NCI-H82 treated with DMSO at 0.1 percent for 48 hours (cell line): Measurements from ENCODE around the gene INS.
"Not testable (repeated sequence)": the region's sequence is repeated elsewhere in the genome, so short reads cannot be mapped to it uniquely, and the experiment has no call there.

ENCODE experiments used
- DNase-seq: peaks from one replicate; lab custom pipeline; 2025; ENCODE audit not compliant: unreplicated experiment; lab: John Stamatoyannopoulos, UW

The INS gene

DNA sequence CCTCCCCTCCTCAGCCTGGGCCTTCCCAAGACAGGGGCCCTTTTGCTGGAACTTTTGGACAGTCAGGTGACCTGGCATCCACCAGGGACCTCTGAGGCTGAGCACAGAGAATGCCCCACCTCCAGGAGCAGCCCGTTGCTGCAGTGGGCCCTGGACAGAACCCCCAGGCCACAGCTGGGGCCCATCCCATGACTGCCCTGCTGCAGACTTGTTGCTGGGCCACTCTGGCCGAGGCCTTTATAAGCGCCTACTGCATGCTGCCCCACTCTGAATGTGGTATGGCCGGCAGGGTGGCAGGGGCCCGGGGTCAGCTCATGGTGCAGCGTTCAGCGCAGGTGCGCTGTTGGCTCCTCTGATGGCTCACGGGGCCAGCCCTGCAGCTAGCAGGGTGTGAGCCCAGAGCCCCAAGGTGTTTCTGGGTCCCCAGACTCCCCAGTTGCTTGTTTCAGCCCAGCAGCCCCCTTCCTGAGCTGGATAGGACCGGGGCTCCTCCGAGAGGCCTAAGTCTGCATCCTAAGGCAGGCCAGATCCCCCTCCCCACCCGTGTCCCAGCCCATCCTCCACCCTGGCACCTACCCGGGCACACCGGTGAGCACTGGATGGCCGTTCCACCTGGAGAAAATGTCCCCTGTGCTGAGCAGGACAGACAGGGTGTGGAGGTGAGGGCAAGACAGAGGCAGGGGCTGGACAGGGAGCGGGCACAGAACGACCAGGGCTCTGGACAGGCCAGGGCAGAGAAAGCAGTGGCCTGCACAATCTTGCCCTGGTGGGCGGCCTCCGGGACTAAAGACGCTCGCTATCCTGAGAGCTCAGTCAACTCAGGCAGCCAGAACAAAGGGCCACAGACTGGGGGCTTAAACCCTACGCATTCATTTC, 38.7 kb upstream of the INS start:
- no peak for DNase-seq

DNA sequence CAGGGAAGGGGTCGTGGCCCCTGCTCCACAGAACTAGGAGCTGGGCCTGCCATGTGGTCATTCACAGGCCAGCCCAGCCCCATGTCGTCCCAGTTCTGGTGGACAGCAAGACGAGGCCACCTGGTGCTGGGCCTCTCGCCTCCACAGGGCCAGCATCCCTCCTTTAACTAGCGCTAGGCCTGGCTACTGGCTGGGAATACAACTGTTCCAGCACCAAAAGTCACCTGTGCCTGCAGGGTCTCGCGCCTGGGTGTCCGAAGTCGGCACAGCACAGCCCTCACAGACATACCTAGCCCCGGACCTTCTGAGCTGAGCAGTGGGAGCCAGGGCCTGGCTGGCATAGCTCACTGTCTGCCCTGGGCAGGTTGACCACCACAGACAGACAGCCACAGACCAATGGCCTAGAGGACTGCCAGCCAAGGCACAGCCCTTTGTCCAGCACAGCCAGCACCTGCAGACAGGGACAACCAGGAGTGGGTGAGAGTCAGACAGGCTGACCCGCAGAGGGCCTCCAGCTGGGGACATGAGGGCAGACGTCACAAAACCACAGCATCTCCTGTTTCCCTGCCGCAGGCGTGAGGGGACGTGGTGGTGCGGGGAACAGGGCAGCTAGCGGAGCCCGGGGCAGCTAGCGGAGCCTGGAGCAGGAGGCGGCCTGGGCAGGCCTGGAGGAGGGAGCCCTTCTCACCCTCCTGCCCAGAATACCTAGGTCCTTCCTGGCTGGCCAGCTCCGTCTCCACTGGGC, 37.8 kb upstream of the INS start:
- DNase-seq = no peak

DNA sequence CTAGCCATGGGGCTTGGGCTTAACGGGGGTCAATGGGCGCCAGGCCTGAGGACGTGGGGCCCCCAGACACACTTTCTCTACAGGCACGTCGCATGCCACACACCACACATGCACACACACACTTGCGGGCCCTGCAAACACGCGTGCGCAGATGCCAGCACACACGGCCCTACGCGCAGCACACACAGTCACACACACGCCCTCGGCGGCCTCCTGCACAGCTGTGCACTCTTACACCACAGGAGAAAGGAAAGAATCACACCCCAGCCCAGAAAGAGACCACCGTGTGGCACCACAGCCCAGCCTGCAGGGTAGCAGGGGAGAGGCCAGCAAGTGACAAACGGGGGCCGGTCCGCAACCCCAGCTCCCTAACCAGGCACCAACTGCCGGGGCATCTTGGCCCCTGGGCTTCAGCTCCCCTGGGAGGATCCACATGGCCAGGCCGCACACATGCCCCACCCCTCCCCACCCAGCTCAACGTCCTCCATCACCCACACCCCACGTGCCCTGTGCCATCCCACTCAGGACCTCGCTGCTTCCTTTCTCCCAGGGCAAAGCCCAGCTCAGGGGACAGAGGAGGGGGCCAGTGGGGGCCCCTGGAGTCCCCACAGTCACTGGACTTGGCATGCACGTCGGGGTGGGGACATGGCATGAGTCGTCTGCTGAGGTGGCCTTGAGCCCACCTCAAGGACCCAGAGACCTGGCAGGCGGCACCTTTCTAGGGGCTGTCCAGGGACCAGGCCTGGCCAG, 36.9 kb upstream of the INS start:
- DNase-seq = no peak

DNA sequence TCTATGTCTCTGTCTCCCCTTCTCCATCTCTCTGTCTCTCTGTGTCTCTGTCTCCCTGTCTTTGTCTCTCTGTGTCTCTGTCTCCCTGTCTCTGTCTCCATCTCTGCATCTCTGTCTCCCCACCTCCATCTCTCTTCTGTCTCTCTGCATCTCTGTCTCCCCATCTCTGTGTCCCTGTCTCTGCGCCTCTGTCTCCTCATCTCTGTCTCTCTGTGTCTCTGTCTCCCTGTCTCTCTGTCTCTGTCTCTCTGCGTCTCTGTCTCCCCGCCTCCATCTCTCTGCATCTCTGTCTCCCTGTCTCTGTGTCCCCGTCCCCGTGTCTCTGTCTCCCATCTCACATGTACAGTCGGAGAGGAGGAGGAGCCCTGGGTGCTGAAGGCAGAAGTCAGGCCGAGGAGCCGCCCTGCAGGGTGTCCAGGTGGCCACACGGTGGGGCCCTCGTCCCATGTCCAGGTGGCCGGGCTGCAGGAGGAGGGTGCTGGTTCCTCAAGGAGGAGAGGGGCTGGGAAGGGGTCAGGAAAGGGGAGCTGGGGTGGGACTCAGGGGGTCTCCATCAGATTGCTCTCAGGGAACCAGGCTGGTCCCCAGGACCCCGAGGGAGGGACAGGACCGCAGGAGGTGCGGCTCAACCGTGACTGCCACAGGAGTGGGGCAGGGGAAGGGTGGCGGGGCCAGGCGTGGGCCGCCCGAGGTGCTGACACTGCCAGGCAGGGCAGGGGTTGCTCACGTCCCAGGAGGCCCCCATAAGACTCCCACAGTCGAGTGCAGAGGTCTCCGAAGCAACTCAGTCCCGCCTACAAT, 36.2 kb upstream of the INS start:
- no peak for DNase-seq

DNA sequence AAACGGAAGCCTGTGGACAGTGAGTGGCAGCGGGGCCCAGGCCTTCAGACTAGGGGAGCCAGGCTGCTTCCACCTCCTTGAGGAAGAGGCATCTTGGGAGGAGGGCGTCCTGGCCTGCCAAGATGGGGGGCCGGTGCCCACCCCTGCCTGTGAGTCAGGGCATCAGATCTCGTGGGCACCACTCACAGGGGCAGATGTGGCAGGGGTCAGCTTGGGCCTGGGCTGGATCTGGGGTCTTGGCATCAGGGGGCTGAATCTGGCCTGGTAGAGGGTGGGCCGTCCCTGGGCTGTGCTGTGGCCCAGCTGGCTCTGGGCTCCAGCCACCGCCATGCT, 34.7 kb upstream of the INS start:
- DNase-seq = no peak

DNA sequence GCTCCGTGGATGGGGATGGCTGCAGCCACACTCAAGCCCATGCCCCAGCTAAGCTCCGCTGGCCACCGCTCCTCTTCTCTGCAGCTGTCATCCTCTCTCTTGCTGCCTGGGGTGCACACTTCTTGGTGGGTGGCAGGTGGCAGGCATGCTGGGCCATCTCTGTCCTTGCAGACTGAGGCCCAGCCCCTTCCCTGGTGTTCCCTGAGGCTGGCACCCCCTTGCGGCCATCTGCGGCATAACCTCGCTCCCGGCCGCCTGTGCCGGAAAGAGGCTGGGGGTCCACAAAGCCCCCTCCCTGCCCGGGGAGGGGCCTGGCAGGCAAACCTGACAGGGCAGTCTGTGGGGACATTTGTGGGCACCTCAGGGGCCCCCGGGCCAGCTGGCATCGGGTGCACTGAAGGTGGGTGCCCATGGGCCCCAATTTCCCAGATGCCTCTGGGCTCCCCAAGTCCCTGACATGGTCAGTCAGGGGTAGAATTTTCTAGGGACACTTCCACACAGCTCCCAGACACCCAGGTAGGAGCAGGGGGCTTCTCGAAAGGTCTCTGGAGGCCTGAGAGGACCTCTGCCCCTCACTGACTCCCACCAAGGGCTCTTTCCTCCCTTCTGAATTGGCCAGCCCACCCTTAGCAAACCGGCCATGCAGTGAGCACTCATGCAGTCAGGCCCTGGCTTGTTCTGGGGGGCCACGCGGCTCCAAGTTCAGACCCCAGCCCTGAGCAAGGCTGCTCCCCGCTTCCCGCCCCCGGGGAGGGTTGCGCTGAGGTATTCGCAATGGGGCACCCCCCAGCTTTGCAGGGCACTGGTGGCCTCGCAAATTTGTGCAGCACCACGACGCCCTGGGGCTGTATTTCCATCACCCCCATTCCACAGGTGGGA, 34.1 kb upstream of the INS start:
- DNase-seq = no peak

DNA sequence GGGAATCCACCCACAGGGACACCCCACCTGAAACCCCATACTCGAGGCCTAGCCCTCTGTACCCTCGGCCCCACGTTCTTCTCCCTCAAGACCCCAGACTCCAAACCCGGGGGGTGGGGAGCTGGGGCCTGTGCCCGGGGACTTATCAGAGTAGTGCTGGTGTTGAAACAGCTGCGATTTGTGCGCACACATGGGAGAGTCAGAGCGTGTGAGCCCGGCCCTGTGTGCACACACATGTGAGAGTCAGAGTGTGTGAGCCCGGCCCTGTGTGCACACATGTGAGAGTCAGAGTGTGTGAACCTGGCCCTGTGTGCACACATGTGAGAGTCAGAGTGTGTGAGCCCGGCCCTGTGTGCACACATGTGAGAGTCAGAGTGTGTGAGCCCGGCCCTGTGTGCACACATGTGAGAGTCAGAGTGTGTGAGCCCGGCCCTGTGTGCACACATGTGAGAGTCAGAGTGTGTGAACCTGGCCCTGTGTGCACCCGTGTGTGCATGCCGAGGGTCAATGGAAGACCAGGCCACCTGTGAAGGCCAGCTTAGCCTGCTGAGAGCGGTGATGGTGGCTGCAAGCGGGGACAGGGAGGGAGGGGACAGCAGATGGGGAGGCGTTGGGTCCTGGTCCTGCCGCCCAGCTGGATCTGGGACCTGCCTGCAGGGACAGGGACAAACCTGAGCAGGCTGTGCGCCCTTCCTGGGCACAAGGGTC, 33.0 kb upstream of the INS start:
- not testable (repeated sequence) for DNase-seq

DNA sequence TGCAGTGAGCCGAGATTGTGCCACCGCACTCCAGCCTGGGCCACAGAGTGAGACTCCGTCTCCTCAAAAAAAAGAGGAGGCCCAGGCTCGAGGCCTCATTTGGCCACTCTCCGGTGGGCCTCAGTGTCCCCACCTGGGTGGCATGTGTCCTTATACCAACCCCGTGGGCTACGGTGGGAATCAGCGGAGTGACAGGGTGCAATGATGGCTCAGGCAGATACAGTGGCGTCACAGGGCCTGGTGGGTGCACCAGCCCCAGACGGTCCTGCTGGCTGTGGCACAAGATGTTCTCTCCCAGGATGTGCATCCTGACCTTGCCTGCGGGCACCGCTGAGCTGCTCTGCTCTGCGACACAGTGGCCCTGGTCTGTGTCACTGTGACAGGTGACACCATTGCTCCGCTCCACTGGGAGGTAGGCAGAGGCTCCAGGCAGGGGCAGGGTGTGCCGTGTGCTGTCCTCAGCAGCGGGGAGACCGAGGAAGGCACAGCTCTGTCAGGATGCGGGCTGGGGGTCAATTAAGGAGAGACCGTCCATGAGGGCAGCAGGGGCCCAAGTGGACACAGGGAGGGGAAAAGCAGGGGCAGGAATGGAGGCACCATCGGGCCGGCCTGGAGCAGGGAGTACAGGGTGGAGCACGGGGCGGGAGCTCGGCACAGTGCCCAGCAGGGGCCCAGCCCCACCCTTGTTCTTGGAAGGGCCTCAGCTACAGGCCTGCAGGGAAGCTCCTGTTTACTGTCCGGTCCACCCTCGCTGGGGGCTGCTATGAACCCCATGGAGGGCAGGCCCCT, 32.3 kb upstream of the INS start:
- no peak for DNase-seq

DNA sequence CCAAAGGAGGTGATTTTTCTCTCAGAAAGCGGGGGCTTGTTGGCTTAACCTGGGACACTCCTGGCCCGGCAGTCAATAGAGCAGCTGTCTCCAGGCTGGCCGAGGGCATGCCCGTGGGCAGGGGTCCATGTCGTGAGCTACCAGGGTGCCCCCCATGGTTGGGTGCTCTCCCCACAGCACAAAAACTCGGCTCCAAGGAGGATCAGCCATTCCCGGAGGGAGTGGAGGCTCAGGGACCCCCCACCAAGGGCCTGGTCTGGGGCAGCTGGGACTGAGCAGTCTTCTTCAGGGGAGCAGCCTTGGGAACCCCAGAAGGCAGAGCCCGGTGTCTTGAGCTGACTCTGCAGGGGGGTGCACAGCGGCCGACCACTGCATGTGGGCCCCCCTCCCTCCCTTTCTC, 31.4 kb upstream of the INS start:
- no peak for DNase-seq

DNA sequence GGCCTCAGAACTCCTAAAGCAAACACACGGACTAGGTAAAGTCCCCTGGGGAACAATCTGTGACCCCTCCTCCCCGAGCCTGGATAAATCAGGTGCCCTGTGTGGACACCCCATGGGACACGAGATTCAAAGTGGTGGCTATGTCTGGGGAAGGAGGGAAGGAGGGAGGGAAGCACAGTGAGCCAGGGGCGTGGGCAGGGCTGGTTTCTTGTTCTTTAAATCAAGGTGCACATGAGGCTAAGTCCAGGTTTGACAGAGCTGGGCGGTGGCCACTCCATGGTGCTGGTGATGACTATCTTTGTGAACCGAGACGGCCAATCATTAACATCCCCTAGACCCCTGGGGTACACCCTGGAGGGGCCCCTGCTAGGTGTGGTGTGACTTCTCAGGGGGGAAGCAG, 30.9 kb upstream of the INS start:
- DNase-seq = no peak

DNA sequence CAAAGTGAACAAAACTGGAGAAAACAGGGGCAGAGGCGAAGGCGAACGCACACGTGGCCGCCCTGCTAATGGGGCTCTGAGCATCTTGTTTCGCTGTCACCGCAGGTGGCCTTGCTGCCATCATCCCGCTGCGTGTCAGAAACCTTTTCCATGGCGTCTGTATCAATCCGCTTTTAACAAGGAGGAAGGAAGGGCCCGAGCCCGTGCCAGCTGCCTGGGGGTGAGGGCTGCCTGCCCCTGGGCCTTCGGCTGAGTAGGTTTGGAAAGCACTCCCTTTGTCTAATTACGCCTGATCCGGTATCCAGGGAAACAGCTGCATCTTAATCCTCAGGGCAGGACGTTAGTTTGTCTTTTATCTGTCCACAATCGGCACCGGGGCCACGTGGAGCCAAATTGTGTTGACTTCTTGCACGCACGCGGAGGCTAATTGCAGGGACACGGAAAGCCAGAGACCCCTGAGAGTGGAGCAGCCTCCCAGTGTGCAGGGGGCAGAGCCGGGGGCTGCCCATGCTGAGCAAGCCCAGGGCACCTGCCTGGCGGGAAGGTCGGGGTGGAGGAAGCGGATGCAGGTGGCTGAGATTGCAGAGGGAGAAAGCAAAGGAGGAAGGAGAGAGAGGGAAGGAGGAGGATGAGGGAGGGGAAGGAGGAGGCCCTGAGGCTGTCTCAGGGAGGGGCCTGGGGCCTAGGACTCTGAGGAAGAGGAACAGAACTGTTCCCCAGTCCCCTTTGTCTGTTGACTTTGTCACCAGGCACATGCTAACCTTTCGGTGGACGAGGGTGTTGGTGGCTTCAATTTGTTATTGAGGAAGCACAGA, 29.9 kb upstream of the INS start:
- no peak for DNase-seq

DNA sequence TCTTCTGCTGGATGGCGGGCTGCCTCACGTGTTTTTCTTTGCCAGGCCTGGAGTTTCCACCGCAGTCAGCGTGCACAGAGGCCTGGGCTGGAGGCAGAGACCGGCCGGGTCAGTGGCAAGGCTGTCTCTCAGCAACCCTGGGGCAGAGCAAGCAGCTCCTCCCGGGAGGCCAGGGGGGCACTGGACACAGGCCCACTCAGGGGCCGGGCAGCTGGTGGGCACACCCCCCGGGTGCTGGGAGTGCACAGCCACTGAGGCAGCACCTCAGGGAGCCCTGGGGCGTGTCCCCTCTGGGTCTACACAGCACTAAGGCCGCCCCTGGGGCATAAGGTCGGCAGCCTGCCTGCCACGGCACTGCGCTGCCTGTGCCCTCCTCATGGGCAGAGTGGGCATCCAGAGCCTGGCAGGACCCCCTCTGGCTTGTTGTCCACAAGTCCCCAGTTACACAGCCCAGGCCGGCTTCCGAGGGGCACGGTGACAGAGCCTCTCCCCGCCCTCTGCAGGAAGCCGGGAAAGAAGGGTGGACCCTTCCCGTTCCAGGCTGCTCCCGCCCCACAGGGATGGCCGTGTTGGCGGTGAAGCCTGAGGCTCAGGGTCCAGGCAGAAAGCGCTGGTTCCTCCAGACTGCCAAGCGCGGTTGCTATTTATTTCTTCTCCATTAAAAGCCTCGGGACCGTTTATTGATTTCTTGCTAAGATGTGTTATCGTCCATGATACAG, 29.1 kb upstream of the INS start:
- DNase-seq = no peak

DNA sequence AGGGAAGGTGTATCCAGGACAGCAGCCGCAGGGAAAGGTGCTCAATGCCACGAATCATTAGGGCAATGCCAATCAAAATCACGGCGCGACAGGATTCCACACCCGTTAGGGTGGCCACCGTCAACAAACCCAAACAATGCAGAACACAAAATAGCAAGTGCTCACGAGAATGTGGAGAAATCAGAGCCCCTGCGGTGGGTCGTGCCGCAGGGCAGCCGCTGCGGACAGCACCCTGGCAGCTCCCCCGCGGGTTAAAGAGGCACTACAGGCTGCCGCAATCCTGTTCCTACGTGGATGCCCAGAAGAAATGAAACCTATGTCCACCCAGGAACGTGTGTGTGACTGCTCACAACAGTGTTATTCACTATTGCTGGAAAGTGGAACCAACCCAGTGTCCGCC, 27.7 kb upstream of the INS start:
- no peak for DNase-seq

DNA sequence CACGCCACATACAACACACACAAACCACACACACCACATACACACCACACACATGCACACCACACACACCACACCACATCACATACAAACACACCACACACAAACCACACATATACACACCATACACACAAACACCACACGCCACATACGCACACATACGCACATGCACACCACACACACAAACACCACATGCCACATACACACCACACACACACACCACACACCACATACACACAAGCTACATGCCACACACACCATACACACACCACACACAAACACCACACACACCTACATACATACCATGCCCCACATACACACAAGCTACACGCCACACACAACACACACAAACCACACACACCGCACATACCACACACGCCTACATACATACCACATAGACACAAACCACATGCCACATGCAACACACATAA, 26.3 kb upstream of the INS start:
- DNase-seq = no peak

DNA sequence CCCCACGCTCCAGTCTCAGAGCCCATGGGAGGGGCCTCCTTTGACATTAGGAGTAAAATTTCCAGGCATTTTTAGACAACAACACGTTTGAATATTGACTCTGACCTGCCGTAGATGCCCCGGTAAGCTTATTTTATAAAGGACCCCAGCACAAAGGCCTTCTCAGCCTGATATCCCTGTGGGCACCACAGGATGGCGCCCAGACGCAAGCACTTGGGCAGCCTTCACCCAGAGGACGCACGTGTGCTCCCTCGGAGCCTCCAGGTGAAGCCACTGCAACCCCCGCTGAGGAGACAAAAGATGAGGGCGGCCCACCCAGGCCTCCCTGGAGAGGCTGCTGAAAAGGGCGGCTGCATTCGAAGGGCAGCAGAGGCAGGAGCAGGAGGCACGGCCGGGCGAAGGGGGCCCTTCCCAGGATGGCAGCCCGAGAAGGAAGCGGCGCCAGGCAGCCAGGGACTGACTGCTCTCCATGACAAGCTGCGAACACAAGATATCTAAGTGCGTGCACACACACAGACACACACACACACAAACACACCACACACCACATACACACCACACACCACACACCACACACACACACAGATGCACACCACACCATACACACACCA, 25.8 kb upstream of the INS start:
- no peak for DNase-seq

DNA sequence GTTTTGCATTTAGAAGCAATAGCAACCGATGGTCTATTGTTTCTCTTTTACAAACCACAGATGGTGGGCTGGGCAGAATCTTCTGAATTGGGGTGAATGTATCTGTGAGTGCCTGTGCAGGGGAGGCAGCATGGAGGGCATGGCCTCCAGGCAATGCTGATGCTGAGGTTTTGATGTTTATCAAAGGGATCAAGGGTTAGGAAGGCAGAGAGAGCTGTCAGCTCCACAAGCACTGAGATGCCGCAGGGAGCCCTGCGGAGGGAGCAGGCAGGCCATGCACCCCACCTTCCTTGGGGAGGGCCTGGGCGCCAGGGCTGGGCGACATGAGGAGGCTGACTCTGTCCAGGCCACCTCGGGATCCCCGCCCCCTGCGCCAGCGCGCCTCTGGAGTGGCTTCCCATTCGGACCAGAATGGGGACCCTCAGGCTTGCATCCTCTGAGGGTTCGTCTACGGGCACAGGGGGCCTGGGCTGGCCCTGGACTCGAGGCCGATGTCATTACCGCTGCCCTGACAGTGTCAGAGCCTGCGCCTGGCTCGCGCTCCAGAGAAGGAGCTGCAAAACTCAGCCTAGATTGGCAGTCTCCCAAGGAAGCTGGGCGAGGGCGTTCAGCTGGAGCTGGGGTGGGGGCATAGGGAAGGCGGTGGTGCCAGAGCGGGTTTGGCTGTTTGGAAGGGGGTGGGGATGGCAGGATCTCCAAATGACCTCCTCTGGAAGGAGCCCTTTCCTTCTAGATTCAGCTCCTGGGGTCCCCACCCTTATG, 24.5 kb upstream of the INS start:
- DNase-seq = no peak
